ENCODE data around the gene TMIGD3. TPM values are rescaled to one million over a fixed set of nuclear protein-coding genes. Genes with fewer than 3 reads are reported as not detected.
A peak's percentile ranks its signal among the peaks of the same experiment; 100 is the strongest.

Gene TMIGD3
- total RNA-seq, 1 donor from 2014 or later: not detected

DNA sequence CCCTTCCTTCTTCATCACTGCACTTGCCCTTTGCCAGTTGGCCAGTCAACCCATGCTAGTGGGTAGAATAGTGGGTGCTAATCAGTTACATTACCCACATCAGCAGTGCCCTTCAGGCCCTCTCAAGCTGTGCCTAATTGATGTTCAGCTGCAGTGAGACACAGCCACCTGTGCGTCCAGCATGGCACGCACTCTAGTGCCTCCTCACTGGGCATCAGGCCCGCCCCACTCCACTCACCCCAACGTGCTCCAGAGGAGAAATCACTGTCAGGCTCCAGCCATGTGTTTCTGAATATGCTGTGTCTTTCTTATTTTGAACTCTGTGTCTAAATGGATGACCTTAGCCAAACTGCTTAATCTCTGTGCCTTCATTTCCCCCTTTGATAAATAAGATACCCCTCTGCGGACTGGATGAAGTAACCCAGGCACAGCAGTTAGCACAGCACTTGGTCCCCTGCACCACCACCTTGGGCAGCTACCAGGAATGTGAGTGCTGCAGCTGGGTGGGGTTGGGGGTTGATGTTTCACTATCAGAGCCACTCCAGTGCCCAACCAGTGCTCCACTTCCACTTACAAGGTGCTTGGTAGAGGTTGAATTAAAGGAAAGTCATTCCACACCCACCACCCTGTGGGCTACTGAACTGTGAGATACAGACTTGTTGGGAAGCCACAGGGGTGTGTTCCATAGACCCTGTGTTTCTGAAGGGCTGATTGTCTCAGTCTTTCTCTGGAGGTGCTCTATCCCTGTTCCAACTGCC is 8.9 kb upstream of the TMIGD3 start:
- TF ChIP-seq, protein P1, sequence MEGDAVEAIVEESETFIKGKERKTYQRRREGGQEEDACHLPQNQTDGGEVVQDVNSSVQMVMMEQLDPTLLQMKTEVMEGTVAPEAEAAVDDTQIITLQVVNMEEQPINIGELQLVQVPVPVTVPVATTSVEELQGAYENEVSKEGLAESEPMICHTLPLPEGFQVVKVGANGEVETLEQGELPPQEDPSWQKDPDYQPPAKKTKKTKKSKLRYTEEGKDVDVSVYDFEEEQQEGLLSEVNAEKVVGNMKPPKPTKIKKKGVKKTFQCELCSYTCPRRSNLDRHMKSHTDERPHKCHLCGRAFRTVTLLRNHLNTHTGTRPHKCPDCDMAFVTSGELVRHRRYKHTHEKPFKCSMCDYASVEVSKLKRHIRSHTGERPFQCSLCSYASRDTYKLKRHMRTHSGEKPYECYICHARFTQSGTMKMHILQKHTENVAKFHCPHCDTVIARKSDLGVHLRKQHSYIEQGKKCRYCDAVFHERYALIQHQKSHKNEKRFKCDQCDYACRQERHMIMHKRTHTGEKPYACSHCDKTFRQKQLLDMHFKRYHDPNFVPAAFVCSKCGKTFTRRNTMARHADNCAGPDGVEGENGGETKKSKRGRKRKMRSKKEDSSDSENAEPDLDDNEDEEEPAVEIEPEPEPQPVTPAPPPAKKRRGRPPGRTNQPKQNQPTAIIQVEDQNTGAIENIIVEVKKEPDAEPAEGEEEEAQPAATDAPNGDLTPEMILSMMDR (IDR thresholded peaks at IDR 0.05; ENCODE audit: insufficient read depth, low read length, poor library complexity, severe bottlenecking): no peak
- H3K4me3 ChIP-seq (ENCODE audit: low read depth, low read length): no peak overlapping the region

DNA sequence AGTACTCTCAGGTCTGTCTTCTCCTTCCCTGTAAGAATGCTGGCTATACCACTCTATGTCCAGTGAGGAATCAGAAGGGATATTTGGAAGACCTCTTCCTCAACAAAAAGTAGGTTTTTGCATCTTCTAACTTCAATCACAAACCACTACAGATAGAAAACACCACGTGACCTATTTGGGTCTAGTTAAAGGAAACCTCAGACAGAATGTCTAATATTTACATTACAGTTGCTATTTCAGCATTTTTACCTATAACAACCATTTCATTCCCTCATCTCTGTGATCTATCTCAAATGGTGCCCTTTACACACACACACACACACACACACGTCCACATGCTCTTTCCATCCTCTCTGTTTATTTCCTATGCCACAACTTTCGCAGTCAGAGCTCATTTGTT is 7.9 kb upstream of the TMIGD3 start:
- Histone ChIP-seq H3K27me3 (ENCODE audit: control insufficient read depth, insufficient read depth, low read length) (no peaks in the 10 kb centered on the region), H3K36me3 (ENCODE audit: control insufficient read depth, insufficient read depth, low read length) (no peaks in the 10 kb centered on the region), H3K4me3 (ENCODE audit: low read depth, low read length) (no peak overlapping the region)
- TF ChIP-seq, protein P1 (IDR thresholded peaks at IDR 0.05; ENCODE audit: insufficient read depth, low read length, poor library complexity, severe bottlenecking): no peak
- DNase-seq (ENCODE audit: low read depth): no peak

More for the DNA sequence above, 8.9 kb upstream of the TMIGD3 start:
- no peaks in the 10 kb centered on the region for H3K36me3 ChIP-seq (ENCODE audit: control insufficient read depth, insufficient read depth, low read length)
- DNase-seq (ENCODE audit: low read depth): no peak
- H3K27me3 ChIP-seq (ENCODE audit: control insufficient read depth, insufficient read depth, low read length): no peaks in the 10 kb centered on the region

DNA sequence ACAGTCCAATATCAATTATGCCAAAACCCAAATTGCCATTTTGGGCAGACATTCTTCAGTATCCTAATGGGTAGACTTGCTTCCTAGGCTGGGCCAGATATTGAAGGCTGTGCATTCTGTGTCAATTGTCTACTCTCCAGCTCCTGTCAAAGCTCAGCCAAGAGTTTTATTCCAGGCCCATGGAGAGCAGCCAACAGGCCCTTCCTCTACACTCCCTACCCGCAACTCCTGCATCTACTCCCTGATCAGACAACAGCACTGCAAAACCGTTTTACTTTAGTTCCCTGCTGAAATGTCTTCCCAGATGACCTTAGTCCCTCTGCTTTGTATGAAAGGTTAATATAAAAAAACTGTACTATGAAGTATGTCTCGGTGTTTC is 6.6 kb upstream of the TMIGD3 start:
- no peaks in the 10 kb centered on the region for H3K27me3 ChIP-seq (ENCODE audit: control insufficient read depth, insufficient read depth, low read length)
- no peak for DNase-seq (ENCODE audit: low read depth)

DNA sequence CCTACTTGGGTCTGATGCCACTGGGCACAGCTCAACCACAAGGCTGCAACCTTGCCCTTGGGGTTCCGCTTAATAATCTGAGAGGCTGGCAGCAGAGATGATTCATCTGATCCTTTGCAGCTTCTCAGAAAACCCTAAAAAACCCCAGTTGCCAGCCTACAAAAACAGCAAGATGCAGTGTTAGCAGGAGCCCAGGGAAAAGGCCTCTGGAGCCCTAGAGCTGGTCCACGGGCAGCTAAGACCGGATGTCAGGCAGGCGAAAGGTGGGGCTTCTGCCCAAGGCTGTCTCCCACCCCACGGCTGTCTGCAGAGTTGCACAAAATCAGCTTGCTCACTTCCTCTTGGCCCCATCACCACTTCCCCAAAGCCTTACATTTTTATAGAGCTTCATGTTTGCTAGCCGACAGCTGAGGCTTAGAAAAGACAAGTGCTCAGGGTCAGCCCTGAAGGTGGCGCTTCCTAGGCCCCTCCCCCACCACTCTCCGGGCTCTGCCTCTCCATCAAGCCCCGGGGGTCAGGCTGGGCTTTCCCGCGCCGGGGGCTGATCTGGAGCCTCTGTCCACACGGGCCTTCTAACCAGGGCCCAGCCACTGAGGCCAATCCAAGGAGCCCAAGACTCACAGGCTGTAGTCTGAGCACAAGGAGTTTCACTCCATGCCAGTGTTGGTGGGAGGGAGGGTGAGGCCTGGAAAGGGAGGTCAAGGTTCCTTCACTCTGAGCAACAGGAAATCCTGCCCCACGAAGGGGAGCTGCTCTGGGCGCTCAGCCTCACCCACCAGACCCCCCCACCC is 4.2 kb upstream of the TMIGD3 start:
- TF ChIP-seq, protein P1 (IDR thresholded peaks at IDR 0.05; ENCODE audit: insufficient read depth, low read length, poor library complexity, severe bottlenecking): peak; percentile 41
- Histone ChIP-seq H3K27me3 (ENCODE audit: control insufficient read depth, insufficient read depth, low read length) (no peaks in the 10 kb centered on the region), H3K36me3 (ENCODE audit: control insufficient read depth, insufficient read depth, low read length) (no peaks in the 10 kb centered on the region), H3K4me3 (ENCODE audit: low read depth, low read length) (no peak overlapping the region)
- DNase-seq (ENCODE audit: low read depth): no peak

More for the DNA sequence above, 6.6 kb upstream of the TMIGD3 start:
- H3K36me3 ChIP-seq (ENCODE audit: control insufficient read depth, insufficient read depth, low read length): no peaks in the 10 kb centered on the region
- no peak overlapping the region for H3K4me3 ChIP-seq (ENCODE audit: low read depth, low read length)
- TF ChIP-seq, protein P1 (IDR thresholded peaks at IDR 0.05; ENCODE audit: insufficient read depth, low read length, poor library complexity, severe bottlenecking): no peak

DNA sequence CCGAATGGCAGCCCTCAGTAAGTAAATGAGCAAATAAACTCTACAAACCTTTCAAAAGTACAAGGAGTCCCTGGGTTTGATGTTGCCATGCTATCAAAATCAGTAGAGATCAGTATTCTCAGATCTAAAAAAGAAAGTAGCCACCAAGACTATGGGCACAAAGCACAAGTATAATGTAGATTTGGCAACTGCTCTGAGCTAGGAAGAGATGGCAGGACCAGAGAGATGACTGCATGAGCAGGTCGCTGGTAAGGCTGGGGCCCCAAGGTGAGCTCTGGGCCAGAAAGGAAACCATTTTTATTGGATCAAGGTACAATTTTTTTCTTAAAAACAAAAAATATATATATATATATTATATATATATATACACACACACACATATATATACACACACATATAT is 3.1 kb upstream of the TMIGD3 start:
- H3K4me3 ChIP-seq (ENCODE audit: low read depth, low read length): no peak overlapping the region
- TF ChIP-seq, protein P1 (IDR thresholded peaks at IDR 0.05; ENCODE audit: insufficient read depth, low read length, poor library complexity, severe bottlenecking): no peak
- DNase-seq (ENCODE audit: low read depth): no peak
- H3K36me3 ChIP-seq (ENCODE audit: control insufficient read depth, insufficient read depth, low read length): no peaks in the 10 kb centered on the region
- no peaks in the 10 kb centered on the region for H3K27me3 ChIP-seq (ENCODE audit: control insufficient read depth, insufficient read depth, low read length)
